Stimulated activated CD4-positive, alpha-beta T cell treated with anti-CD3 and anti-CD28 coated beads, Interleukin-4, amount 100 ng/mL, for 24 hours (primary cell): Measurements from ENCODE around the gene TBK1.

Experiments used
- DNase-seq: peaks from one replicate; pipeline ENCODE4 v3.0.0-alpha.2; 2020

Gene TBK1

GRCh38 chr12:64549108-64549507 is 97.2 kb downstream of the TBK1 start:
- DNase-seq: no peak

GRCh38 chr12:64550755-64551154 is 98.8 kb downstream of the TBK1 start:
- no peak for DNase-seq

GRCh38 chr12:64551676-64552075 is 99.8 kb downstream of the TBK1 start:
- no peak for DNase-seq
